Cardiac septum (tissue), 1 donor: ENCODE measurements around the gene PARD6G. TPM values are rescaled to one million over a fixed set of nuclear protein-coding genes. Genes with fewer than 3 reads are reported as not detected.
A peak's percentile ranks its signal among the peaks of the same experiment; 100 is the strongest.
"Not testable (repeated sequence)": the region's sequence is repeated elsewhere in the genome, so short reads cannot be mapped to it uniquely, and the experiment has no call there.

ENCODE experiments used
- DNase-seq: peaks from one replicate; pipeline ENCODE4 v3.0.0-alpha.2; 2020; ENCODE audit warnings: low spot score
- intact Hi-C: fragments of 100-400 bp; cut with DNase I; formaldehyde crosslinking; loops from one replicate; pipeline ENCODE4 v1.14.0; 2022
- long read RNA-seq: library from polyadenylated mRNA; unstranded; transcript quantifications from one replicate; pipeline ENCODE4 v2.0.0, GENCODE V29; 2021
- total RNA-seq: library from RNA; stranded (reverse); fragmentation: NEBNext Ultra II Directional; extraction: Animal tissue kit (Norgen Biotek cat#: 25700); gene quantifications from one replicate; pipeline ENCODE4 v1.2.1, GENCODE V29; 2021
- donor health status: DM: no; HTN: no; CAD: no.

The PARD6G gene
- 1.3 TPM for total RNA-seq
- long read RNA-seq, partial matches to known transcripts = 0 of 3 reads
- long read RNA-seq, other reads (novel, unspliced or antisense) = 3 of 3 reads

- intact Hi-C loops = no loop called here
- peak; percentile 90 for DNase-seq
Observed at GRCh38 chr18:80247393-80247841, at the start of gene PARD6G. TSS of gene PARD6G (minus strand) at chr18:80247514. CDS start at chr18:80247348, 166 bp downstream.

DNA sequence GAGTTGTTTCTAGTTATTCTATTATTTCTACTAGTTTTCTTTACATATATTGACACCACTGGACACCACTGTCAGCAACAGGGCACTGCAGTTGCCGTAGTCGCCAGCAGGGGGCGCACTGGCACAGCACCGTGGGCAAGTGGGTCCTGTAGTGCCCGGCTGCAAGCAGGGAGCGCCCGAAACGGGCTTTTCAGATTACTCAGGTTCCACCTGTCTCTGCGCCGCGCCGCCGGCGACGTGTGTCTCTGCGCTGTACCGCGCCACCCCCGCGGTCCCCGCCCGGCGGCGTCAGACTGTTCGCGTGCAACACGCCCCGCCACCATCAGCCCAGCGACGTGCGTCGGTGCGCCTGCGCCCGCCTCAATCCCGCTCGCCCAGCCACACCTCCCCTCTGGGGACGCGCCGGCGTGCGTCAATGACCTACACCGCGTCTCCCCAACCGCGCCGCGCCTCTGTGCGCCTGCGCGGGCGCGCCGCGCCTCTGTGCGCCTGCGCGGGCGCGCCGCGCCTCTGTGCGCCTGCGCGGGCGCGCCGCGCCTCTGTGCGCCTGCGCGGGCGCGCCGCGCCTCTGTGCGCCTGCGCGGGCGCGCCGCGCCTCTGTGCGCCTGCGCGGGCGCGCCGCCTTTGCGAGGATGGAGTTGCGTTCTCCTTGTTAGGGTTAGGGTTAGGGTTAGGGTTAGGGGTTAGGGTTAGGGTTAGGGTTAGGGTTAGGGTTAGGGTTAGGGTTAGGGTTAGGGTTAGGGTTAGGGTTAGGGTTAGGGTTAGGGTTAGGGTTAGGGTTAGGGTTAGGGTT lies 15.1 kb upstream of the PARD6G start:
- intact Hi-C loops, DNase-seq: not testable (repeated sequence)

DNA sequence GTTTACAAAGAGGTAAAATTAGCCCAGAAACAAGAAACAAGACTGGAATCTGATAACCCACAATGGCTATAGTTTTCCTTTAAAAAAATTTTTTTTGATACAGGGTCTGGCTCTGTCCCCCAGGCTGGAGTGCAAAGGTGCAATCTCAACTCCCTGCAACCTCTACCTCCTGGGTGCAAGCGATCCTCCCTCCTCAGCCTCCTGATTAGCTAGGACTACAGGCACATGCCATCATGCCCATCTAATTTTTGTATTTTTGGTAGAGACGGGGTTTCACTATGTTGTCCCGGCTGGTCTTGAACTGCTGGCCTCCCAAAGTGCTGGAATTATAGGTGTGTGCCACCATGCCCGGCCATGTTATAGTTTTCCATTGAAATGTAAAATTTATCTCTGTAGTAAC lies 12.3 kb upstream of the PARD6G start:
- intact Hi-C loops = no loop called here

DNA sequence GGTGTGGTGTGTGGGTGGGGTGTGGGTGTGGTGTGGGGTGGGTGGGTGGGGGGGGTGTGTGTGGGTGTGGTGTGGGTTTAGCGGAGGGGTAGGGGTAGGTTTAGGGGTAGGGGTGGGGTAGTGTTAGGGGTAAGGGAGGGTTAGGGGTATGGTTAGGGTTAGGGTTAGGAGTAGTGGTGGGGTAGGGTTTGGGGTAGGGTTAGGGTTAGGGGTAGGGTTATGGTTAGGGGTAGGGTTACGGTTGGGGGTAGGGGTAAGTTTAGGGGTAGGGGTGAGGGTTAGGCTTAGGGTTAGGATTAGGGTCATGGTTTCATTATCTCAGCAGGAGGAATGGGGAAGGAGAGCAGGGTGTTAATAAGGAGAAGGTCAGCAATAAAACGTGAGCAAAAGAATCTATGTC lies 11.3 kb upstream of the PARD6G start:
- intact Hi-C loops = no loop called here
- DNase-seq = no peak

More for the DNA sequence above, 12.3 kb upstream of the PARD6G start:
- no peak for DNase-seq

GRCh38 chr18:80257579-80258543 lies 10.5 kb upstream of the PARD6G start:
- intact Hi-C loops, DNase-seq: not testable (repeated sequence)

DNA sequence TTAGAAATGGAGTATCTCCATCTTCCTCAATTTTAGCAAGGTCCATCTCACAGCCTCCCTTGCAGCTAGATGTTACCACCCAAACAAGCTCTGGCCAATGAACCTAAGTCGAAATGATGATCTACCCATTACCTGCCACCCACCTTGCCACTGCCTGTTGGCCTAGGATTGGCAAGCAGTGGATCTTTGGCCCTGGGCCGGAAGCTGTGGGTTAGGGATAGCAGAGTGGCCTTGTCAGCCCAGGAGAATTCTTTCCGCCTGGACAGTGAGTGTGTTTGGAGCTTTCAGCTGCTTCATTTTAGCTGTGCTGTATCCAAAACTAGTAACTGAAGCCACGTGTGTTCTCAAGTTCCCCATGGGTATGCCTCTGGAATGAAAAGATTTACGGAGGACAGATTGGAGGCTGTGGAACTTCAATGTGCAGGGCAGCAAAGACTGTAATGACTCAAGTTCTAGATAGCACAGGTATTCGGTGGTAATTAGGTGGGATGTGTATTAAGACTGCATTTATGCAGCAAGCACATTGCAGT lies 7.7 kb upstream of the PARD6G start:
- intact Hi-C loops = no loop called here
- DNase-seq = no peak

DNA sequence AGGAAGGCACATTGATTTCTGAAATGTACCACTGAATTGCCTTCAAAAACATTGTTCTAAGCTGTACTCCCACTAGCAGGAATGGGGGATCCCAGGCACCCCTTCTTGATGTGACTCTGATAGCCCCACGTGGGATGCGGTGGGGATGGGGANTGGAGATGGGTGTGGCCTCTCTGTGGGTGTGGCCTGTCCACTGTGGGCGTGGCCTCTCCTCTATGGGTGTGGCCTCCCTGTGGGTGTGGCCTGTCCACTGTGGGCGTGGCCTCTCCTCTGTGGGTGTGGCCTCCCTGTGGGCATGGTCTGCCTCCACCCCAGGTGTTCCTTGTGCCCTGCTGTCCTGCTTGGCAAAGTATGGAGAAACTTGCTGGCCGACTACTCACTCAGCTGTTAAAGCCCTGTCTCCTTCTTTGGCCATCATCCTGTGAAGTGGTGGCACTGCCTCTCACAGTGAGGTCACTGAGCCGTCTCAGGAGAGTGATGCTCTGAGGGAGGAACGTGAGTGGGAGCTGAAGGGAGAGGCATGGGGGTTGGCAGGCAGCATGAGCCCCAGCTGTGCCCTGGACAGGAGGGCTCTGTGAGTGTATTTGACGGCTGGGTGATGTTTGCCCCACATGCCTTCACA lies 6.7 kb upstream of the PARD6G start:
- intact Hi-C loops = no loop called here

DNA sequence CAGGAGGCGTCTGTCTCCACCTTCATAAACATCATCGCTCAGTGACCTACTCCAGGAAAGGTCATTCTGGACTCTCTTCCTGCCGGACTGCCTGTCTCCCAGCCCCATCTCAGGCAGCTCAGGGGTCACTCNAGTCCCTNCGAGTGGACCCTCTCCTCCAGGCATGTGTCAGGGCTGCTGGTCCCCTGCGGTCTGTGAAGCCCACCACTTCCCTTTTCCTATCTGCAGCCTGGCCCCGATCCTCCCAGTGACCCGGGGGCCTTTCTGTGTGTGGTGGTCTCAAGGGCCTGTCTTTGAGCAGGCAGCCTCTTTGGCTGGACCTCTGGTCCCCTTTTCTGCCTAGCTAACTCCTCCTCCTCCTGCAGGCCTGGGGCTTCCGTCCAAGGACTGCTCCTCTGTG lies 5.9 kb upstream of the PARD6G start:
- intact Hi-C loops = no loop called here
- no peak for DNase-seq

More for the DNA sequence above, 6.7 kb upstream of the PARD6G start:
- no peak for DNase-seq

DNA sequence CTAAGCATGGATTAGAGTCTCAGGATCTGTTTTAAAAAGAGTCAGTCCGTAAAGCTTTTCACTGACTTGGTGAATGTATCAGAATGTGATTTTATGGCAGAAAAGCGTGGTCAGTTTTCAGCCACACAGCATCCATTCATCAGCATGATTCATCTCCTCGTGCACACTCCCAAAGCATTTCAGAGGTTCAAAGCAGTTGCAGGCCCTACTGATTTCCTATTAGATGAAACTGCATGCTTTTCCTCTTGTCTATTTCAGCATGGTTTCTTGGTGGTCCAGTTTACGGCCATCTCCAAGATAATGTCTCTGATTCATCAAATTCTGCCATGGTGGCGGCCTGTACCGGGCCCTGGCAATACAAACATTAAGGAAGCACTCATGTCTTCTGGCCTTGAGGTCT lies 4.8 kb upstream of the PARD6G start:
- no peak for DNase-seq
- intact Hi-C loops = no loop called here

- intact Hi-C loops = no loop called here
- no peak for DNase-seq
Observed at GRCh38 chr18:80251700-80252099, 4.4 kb upstream of the PARD6G start.

DNA sequence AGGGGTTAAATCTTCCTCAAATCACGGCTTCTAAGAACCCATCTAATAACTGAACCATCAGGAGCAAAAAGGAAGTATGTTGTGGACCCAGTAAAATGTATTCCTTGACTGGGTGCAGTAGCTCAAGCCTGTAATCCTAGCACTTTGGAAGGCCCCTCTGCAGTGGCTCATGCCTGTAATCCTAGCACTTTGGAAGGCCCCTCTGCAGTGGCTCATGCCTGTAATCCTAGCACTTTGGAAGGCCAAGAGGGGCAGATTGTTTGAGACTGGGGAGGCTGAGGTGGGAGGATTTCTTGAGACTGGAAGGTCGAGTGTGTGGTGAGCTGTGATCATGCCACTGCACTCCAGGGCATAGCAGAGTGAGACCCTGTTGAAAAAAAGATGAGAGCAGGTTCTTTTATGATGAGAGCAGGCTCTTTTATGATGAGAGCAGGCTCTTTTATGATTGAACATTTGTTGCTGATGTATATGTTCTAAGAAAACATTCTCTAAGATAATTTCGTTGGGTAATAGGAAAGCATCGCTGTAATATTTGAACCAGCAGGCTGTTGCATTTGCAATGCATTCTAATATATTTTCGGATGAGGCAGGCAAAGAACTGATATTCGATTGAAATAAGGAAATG lies 3.5 kb upstream of the PARD6G start:
- DNase-seq = no peak
- intact Hi-C loops = no loop called here

- intact Hi-C loops = no loop called here
- DNase-seq = no peak
Observed at GRCh38 chr18:80249217-80250093, 2.1 kb upstream of the PARD6G start.

DNA sequence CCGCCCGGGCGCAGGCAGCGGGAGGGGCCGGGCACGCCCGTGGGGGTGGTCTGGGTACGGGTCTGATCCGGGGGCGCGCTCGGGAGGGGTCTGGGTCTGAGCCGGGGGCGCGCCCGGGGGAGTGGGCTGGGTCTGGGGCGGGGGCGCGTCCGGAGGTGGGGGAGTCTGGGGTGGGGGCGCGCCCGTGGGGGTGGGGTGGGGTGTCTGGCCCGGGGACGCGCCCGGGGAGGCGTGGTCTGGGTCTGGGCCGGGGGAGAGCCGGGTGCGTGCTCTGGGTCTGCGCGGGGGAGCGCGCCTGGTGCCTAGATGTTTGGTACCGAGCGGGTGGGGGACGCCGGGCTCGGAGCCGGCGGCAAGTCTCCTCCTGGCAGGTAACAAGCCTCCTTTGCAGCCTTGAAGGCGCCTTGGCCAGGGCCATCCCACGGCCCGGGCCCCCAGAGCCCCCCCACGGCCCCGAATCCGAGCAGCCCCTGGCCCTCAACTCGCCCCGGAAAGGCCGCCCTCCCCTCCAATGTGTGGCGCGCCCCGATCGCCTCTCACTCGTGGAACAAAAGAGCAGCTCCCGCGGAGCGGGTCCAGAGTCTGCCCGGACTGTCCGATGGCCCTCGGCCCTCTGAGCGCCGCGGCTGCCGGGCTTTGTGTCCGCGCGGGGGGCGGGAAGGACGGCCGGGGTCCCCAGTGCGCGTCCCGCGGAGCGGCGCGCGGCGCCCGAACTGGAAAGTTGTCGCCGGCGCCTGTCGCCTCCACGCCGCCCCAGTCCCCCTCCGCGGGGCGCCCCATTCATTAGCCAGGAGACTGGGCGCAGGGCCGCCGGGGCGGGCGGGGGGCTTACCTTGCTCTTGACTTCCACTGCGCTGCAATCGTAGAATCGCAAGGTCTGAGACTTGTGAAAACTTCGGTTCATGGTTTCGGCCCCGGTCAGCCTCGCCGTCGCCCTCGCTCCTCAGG lies 595 bp downstream of the PARD6G start:
- intact Hi-C loops = no loop called here
- DNase-seq = no peak

- no peak for DNase-seq
Observed at GRCh38 chr18:80245781-80246444, 1.4 kb downstream of the PARD6G start.

GRCh38 chr18:80244956-80245730 lies 2.2 kb downstream of the PARD6G start:
- intact Hi-C loops = no loop called here
- DNase-seq = no peak

More at GRCh38 chr18:80245781-80246444, 1.4 kb downstream of the PARD6G start:
- intact Hi-C loops = no loop called here

GRCh38 chr18:80244167-80244566 lies 3.1 kb downstream of the PARD6G start:
- DNase-seq = no peak
- intact Hi-C loops = no loop called here
